Pulmonary artery endothelial cell (primary cell): ENCODE data around the gene TUBGCP3. TPM values are rescaled to one million over a fixed set of nuclear protein-coding genes. Genes with fewer than 3 reads are reported as not detected.
"Not testable (repeated sequence)": the region's sequence is repeated elsewhere in the genome, so short reads cannot be mapped to it uniquely, and the experiment has no call there.

Experiments
- DNase-seq: peaks from one replicate; pipeline ENCODE4 v3.0.0-alpha.2; 2011; ENCODE audit warnings: low read depth, low spot score
- total RNA-seq: library from RNA; depleted of rRNA; stranded (reverse); fragments of >200 nt; gene quantifications from 2 replicates; pipeline ENCODE4 v1.2.3, GENCODE V29; 2014

The TUBGCP3 gene
- total RNA-seq, 1 donor from 2014 or later = 22.4 TPM

DNA sequence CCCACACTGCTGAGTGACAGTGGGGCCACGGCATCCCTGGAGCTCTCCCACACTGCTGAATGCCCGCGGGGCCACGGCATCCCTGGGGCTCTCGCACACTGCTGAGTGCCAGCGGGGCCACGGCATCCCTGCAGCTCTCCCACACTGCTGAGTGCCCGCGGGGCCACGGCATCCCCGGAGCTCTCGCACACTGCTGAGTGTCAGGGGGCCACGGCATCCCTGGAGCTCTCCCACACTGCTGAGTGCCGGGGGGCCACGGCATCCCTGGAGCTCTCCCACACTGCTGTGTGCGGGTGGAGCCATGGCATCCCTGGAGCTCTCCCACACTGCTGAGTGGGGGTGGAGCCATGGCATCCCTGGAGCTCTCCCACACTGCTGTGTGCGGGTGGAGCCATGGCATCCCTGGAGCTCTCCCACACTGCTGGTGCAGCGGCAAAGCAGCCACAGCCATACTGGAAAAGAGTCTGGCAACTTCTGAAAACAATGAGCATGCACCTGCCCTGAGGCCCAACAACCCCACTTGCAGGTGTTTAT is 8.6 kb downstream of the TUBGCP3 start:
- DNase-seq = no peak

DNA sequence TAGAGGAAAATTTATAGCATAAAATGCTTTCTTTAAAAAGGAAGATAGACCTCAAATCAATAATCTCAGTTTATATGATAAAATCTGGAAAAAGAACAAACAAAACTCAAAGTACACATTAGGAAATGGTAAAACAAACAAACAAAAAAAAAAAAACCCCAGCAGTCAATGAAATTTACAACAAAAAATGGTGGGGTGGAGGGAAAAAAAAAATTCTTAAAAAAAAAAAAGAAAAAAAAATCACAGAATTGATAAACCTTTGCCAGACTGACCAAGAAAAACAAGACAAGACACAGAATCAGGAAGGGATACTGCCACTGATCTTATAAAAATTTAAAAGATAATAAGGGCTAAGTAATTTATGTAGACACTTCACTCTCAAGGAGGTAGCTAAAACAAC is 11.2 kb downstream of the TUBGCP3 start:
- no peak for DNase-seq

DNA sequence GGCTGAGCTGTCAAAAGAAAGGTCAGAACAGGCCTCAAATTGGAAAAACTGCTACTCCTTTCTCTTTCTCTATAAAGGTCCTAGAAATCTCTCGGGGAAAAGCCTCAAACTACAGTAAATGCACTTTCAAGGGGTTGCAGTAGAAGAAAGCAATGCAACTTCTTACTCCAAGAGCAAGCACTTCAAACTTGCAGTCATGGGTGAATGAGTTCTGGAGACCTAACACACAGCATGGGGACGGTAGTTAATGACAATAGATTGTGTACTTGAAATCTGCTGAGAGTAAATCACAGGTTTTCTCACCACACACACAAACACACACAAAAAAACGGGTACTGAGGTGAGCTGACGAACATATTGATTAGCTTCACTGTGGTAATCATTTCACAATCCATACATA is 11.8 kb downstream of the TUBGCP3 start:
- DNase-seq = no peak

DNA sequence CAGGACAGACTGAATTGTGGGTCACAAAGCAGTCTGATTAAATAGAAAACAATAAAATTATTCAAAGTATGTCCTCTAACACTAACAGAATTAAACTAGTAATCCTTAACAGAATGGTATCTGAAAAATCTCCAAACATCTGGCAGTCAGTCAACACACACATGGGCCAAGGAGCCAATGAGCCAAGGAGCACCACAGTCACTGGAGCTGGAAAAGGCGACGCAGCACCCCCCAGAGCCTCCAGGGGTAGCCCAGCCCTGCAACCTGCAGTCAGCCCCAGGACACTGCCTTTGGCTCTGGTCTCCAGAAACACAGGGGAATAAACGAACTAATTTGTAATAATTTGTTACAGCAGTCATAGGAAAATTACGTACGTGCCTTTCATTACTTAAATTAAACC is 12.3 kb downstream of the TUBGCP3 start:
- DNase-seq = no peak

DNA sequence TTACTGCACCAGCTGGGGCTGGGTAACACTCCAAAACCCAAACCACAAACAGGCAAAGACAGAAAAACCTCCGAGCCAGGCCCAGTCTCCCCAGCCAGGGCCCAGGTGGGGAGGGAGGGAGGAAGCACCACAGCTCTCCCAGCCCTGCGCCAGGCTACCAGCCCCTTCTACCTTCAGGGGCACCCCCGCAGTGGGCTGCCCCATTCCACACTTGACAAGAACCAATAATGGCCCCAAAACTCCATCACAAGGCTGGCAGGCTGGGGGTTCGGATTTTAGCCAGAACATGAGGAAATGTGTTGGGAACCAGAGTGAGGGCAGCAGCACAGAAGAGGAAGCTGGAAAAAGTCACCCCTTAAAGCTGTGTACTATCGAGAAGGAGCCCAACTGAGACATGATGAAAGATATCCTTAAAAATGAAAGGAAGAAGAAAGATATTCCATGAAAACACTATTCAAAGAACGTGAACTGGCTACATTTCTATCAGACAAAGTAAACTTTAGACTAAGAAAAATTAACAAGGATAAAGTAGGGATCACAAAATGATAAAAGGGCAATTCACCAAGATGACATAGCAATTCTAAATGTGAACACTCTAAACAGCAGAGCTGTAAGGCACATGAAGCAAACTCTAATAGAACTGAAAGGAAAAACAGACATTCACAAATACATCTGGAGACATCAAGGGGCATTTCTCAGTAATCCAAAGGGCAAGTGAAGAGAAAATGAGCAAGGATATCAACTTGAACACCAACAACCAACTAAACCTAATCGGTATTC is 12.9 kb downstream of the TUBGCP3 start:
- no peak for DNase-seq

DNA sequence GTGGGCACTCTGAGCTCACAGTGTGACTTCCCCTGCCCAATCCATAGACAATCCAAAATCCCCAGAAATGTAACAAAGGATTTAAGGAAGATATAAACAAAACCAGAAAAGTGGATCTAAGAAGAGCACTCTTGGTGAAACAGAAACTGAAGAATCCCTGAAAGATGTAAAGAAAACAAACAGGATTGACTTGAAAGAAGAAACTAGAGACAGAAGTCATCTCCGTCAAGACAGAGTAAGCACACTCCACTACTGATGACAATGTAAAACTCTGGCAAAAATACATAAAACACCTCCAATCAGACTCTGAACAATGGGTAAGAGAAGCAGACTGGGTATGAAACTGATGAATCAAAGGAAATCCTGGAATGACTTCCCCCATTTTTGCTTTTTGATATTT is 13.5 kb downstream of the TUBGCP3 start:
- DNase-seq = peak; percentile 20

DNA sequence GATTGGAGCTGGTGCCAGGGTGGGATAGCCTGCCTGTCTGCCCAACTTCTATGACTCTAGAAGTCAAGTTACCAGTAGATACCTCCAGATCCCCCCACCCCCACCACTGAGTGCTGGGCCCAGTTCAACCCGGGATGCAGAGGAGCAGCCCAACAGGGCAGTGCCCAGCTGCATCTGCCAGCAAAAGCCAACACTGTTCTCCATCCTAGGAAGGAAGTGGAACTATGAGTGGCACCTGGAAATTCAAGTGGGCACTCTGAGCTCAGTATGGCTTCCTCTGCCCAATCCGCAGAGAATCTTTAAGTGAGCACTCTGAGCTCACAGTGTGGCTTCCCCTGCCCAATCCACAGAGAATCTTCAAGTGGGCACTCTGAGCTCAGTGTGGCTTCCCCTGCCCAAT is 14.2 kb downstream of the TUBGCP3 start:
- no peak for DNase-seq

DNA sequence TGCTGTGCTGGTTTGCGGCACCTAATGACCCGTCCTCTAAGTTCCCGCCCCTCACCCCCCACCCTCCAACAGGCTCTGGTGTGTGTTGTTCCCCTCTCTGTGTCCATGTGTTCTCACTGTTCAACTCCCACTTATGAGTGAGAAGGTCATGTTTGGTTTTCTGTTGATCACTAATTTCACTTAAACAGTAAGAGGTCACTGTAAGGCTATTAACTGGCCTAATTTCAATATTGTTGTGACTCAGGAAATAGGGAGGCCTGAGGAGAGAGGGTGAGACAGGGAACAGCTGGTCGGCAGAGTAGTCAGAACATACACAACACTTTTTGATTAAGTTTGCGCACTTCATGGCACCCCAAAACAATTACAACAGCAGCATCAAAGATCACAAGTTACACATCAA is 15.6 kb downstream of the TUBGCP3 start:
- DNase-seq = no peak

DNA sequence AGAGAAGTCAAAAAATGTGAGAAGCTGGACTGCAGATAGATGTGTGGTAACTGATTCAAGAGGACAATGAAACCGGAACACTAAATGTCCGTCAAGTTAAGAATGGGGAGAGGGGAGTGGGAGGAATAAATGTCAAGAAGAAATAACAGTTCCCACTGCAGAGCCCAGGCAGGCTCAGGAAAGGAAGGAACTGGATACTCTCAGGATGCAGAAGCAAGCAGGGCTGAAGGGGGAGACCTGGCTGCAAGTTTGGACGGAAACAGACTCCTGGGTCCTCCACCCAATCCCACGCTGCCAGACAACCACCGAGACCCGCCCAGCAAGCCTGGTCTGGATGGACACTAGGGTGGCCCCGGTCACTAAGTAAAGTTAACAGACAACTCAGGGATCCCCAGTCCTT is 18.1 kb downstream of the TUBGCP3 start:
- no peak for DNase-seq

DNA sequence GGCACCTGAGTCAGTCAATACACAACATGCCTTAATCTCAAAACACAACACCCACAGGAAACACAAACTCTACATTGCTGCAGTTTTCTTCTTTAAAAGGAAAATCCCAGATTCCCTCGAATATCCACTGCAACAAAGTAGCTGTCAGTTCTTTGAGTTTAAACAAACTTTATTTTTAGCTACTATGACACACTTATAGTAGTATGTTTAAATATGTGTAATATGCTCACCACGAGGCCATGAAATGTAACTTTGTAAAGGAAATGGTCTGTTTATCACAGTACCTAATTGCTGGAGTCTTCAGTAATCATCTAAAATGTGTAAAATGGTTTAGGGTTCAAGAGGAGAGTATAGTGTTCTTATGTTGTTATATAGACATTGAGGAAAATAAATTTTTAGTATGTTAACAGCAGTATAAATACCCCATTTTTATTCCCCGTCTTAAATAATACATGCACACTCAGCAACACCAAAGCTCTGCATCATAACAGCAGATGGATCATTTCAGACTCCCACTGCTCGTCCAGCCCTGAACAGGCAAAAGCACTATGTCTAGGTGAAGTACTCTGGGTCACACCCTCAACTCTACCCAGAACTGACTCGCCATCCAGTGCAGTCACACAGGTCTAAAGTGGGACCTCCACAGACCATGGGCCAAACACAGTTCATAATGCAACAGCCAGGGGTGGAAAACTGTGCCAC is 20.6 kb downstream of the TUBGCP3 start:
- no peak for DNase-seq

DNA sequence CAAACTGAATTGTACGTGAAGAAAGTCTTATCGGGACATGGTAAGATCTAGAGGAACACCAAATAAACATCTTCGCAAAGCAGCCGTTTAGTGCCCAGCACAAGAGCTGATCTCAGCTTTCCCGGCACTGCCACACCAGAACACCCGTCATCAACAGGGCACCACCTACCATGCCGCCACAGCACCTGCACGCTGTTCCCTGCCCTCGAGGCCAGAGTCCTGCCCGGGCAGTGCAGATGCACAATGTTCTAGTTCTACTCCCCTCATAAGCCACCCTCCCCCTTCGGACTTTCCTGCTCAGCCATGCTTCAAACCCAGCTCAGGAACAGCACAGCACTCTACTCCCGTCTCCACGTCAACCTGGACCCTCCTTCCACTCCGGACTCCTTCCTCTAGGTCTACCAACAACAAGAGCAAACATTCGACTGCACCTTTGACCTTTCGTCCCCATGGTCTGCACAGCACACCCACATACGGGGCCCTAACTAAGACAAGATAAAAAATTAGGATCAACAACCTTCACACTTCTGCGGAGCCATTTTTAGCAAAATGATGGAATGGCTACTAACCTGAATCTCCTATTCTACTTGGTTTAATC is 25.1 kb downstream of the TUBGCP3 start:
- no peak for DNase-seq

DNA sequence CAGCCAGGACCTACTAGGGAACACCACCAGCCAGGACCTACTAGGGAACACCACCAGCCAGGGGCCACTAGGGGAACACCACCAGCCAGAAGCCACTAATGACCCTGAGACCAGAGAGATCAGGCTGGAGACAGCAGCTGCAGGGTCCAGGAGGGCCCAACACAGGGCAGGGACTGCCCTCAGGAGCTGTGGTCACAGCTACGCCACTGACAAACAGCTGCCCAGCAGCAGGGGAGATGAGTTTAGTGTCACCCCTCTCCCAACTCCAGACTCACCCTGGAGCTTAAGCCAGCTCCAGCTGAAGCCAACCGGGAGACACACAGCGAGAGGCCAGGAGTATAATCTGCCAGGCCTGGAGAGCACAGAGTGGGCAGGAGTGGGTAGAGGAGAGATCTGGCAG is 25.7 kb downstream of the TUBGCP3 start:
- DNase-seq = no peak

DNA sequence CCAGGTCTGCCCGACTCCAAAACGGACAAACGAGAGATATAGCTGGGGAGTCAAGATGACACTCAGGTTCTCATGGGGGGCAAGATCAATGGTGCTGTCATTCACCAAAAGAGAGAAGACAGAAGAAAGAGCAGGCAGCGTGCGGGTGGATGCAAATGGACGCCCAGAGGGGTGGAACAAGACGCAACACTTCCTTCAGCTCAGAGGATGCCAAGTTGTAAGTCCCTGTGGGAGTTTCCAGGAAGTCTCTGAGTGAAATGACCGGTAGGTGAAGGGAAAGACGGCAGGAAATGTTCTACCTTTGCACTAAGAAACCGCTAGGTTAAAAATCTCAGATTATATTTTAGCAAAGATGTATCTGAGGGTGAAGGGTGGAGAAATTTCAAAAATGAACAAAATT is 26.5 kb downstream of the TUBGCP3 start:
- DNase-seq = no peak

DNA sequence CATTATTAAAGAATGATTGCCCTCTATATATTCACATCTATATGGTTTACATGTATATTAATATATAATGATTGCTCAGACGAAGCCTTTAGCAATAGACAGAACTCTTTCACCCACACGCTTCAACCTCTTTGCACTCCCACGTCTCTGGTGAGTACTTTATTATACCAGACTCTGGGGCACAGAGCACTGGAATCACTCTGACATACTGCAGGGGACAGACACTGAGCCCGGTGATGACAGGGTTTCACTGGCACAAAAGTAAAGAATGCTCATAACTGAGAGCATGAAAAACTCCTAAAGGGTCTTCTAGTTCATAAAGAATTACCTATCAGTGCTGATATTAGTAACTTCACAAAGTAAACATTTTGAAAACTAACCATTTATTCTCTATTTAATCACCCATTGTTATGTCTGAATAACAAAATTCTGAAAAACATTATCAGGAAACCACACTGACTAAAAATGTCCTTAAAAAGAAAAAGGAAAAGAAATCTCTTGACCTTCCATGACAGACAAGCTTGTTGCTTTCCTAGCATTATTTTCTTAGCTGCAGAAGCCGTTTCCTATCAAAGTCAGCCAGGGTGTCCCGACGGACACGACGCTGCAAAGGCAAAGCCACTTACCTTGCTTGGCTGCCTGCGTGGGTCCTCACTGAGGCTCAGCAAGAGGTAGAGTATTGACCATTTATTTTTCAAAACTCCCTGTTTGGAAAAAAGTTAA is 29.1 kb downstream of the TUBGCP3 start:
- DNase-seq = peak; percentile 79

DNA sequence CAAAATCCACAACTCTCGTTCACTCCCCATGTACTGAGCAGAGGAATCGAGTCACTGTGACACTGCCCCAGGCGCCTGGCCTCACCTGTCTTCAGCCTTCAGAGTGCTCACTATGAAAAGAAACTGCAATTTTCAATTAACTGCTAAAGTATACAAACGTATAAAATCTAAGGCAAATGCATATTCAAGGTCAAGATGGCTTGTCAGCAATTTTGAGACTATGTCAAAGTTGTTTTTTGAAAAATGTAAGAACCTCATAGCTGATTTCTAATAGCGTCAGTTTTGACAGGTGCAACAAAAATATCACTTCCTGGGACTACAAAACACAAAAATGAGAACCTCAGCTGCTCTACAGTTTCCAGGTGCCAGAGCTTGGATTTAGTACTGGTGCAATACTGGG is 31.4 kb downstream of the TUBGCP3 start:
- no peak for DNase-seq

DNA sequence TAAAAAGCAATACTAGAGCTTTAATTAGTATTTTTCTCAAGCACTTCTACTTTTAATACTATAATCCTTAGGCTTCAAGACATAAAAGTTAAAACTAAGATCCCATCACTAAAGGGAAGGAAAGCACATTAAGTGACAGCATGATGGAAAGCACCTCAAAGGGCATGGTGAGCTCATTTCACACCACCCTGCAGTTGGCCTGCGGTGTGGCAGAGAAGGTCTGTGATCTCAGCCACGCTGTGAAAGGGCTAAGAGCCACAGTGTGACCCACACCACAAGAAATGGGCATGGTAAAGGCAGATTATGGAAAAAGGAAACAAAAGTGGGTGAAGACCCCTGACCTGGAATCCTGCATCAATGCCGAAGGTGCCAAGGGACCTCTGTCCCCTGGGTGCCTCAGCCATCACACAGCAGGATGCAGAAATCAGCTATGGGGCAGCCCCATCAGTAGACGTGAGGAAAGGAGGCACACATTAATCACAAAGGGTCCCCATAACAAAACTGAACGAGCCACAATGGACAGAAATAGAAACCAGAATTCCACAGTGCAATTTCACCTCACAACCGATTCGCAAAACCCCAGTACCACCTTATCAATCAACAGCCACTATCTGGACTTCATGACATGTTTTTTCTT is 33.6 kb downstream of the TUBGCP3 start:
- DNase-seq = no peak

DNA sequence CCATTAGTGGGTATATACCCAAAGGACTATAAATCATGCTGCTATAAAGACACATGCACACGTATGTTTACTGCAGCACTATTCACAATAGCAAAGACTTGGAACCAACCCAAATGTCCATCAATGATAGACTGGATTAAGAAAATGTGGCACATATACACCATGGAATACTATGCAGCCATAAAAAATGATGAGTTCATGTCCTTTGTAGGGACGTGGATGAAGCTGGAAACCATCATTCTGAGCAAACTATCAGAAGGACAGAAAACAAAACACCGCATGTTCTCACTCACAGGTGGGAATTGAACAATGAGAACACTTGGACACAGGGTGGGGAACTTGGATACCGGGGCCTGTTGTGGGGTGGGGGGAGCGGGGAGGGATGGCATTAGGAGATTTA is 39.0 kb downstream of the TUBGCP3 start:
- DNase-seq = not testable (repeated sequence)

DNA sequence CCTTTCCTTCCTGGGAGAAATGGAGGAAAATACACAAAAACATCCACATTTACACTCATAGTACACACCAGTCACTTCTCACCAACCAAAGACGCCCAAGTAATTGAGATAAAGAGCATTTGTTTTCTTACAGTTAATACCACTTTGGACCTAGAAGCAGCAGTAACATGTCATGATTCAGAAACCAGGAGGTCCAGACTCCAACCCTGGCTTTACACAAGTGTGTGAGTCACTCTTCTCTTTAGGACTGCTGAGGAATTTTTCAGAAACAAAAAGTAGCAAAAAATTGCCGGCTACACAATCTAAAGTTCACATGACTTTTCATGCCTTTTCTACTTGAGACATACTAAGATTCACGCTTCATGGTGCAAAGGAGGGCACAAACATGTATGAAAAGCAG is 42.1 kb downstream of the TUBGCP3 start:
- DNase-seq = peak; percentile 20

DNA sequence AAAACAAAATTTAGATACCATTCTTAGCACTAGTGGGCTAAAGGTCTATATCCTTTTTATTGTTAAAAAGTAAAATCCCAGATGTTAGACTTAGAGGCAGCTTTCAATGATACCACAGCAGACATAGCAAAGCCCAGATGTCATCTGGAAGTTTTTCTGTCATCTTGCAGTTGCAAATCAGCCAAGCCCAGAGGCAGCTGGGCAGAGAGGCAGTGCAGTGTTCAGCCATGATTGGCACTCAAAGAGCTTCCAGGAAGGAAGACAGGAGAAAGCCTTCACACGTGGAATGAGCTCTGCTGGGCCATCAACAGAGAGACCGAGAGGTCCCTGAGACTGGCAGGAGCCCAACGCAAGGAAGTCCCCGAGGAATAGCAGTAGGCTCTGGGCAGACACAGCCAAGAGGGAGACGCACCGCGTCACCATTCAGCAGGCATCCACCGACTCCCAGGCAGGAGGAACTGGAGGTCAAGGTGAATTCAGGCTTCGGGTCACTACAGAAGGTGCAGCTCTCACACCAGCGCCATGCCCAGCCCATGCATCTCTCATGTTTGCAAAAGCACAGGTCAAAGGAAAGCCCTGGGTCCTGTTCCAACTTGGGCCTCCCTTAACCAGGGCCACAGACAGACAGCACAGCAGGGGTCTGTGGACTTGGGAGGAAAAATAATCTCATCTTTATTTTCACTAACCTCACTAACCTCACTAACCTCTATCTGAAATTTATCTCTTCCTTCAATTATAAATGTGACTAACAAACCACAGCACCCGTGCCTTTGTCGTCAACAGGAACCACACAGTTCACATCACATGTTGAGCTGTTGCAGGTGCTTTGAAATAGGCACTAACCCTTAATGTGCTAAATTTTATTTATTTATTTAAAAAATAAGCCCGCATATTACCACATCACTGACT is 54.9 kb downstream of the TUBGCP3 start:
- no peak for DNase-seq

DNA sequence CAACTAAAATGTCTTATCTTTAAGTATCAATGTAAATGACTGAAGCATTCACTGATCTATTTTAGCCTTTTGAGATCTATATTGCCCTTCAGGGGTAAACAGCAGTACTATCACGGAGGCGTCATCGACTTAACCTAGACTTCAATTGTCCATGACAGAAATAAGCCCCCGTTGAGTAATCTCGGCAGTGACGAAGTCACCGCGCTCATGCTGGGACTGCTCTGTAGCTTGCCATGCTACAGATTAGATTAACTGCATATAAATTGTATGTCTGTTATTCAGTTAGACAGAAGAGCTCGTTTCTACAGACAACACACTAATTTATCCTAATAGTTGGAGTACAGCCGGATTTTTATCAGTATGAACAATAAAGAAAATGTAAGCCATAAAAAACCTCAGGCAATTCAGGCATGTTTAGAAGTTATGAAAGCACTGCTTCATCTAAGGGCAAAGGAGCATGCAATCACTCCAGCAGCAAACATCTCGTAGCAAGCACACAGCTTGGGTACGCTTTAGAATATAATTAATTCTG is 56.6 kb downstream of the TUBGCP3 start:
- no peak for DNase-seq
